GM23248 (cell line): ENCODE data around the gene GHRL.

Experiments used
- EZH2 ChIP-seq: fragments of 200-600 bp; sonication (generic); IDR thresholded peaks from 2 replicates; pipeline ENCODE4 v1.6.1; 2018; ENCODE audit warnings: antibody characterized with exemption, mild to moderate bottlenecking; ENCODE audit not compliant: insufficient read depth, poor library complexity, severe bottlenecking
- EZH2phosphoT487 ChIP-seq: fragments of 200-600 bp; sonication (generic); IDR thresholded peaks from 2 replicates; pipeline ENCODE4 v1.6.1; 2018; ENCODE audit warnings: antibody characterized with exemption, moderate library complexity, mild to moderate bottlenecking, low read depth; ENCODE audit not compliant: insufficient read depth

DNA sequence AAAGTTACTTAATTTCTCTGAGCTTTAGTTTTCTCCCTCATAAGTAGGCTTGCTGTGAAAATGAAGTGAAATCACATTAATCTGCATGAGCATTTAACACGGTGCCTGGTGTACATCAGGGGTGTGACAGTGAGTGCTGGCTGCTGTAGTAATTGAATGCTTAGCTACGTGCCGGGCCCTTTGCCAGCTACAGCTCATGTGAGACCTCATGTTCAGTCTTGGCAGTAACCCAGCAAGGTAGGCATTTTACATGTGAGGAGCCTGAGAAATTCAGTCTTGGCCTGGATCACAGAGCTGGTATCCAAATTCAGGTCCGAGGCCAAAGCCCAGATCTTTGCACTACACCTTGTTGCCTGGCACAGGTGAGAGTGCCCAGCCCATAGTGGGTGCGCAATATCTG is 9.1 kb downstream of the GHRL start:
- TF ChIP-seq EZH2, result no peak
- no peak for TF ChIP-seq EZH2phosphoT487
